Measurements from ENCODE around the gene GJD3. TPM values are rescaled to one million over a fixed set of nuclear protein-coding genes. Genes with fewer than 3 reads are reported as not detected.

The GJD3 gene
- total and polyA plus RNA-seq, 2 of the 4 experiments (the other 2 are of a cell fraction), result 0.10 TPM; not detected in 1

- Histone ChIP-seq H2BK5ac (ENCODE audit: low read depth, low read length, poor library complexity, severe bottlenecking) (no peak overlapping the region), H3K36me3 (ENCODE audit: control insufficient read depth, insufficient read depth, low read length) (peaks cover 63% of the 10 kb centered on the region), H3K9me3 (ENCODE audit: control insufficient read depth, insufficient read depth, low read length) (no peaks in the 10 kb centered on the region), H3K27ac (ENCODE audit: insufficient read depth, low read length) (no peak overlapping the region), H3K14ac (replicated peaks; ENCODE audit: low read depth, low read length) (no peak overlapping the region), H2BK15ac (ENCODE audit: low read depth, low read length) (no peak overlapping the region), H4K5ac (ENCODE audit: low read depth, low read length) (no peak overlapping the region), H3K4me3 (ENCODE audit: insufficient read depth, low read depth, low read length) (no peak overlapping the region), H3K9ac (ENCODE audit: low read depth, low read length) (no peak overlapping the region), H3K18ac (ENCODE audit: low read depth, low read length) (no peak overlapping the region), H4K8ac (ENCODE audit: low read depth in 2 of 2, low read length in 2 of 2) (no peak overlapping the region), H3K27me3 (ENCODE audit: control insufficient read depth, insufficient read depth, low read length) (no peaks in the 10 kb centered on the region), H4K91ac (ENCODE audit: insufficient read depth, low read depth, low read length) (no peak overlapping the region), H2AFZ (replicated peaks; ENCODE audit: low read length, poor library complexity) (no peak overlapping the region), H3K23ac (ENCODE audit: low read depth, low read length) (no peak overlapping the region), H3K4ac (ENCODE audit: low read depth, low read length) (no peak overlapping the region), H3K56ac (ENCODE audit: extremely low read depth, insufficient read depth, low read length) (no peak overlapping the region), H2AK5ac (ENCODE audit: low read depth, low read length) (no peak overlapping the region), H2BK20ac (ENCODE audit: low read depth, low read length) (no peak overlapping the region), H3K4me1 (ENCODE audit: control insufficient read depth, insufficient read depth, low read length) (peaks cover 32% of the 10 kb centered on the region), H3K4me2 (ENCODE audit: low read depth, low read length) (no peak overlapping the region), H3K79me1 (ENCODE audit: low read depth in 1 of 2, low read length in 2 of 2) (peaks cover 30 to 77% of the 10 kb centered on the region in 2 experiments), H3K9me1 (ENCODE audit: insufficient read depth, low read length) (peaks cover 7% of the 10 kb centered on the region), H2BK120ac (ENCODE audit: low read depth, low read length) (no peak overlapping the region), H2AK9ac (replicated peaks; ENCODE audit: low read depth, low read length, poor library complexity) (no peak overlapping the region), H4K20me1 (ENCODE audit: insufficient read depth, low read length) (peaks cover 59% of the 10 kb centered on the region)
- dilution Hi-C loops (cut with HindIII; ENCODE audit: low sequenced_read_pairs, unreplicated experiment) (no loop called here), intact Hi-C loops (cut with micrococcal nuclease) (no loop called here), in situ Hi-C loops (cut with MboI; ENCODE audit: low sequenced_read_pairs) (loop anchor here (5.0 to 25.0 kb wide), 4 partner anchors 49 to 1311 kb away; partner anchors contain the start of genes KRT27, KRT28 and WIPF2)
- POLR2A ChIA-PET (ENCODE audit: unreplicated experiment), result no interaction called here
- 79% methylated on average over 5 of the region's 27 CpGs; no CpG with 5 or more reads in 1 of the 2 experiments for WGBS, 2 experiments (ENCODE audit: extremely low coverage in 2 of 2, insufficient read length in 1 of 2)
- ATAC-seq (ENCODE audit: low read depth), result no peak
- TF ChIP-seq NFE2L2 (IDR thresholded peaks at IDR 0.05; ENCODE audit: low read depth, low read length) (no peak), POLR2A (IDR thresholded peaks at IDR 0.05; ENCODE audit: low read depth, low read length) (no peak), MAFK (IDR thresholded peaks at IDR 0.05; ENCODE audit: low read depth, low read length) (no peak), MAZ (IDR thresholded peaks at IDR 0.05; ENCODE audit: borderline replicate concordance, low read depth, low read length) (no peak), FOS (IDR thresholded peaks at IDR 0.05; ENCODE audit: low read depth, low read length) (no peak), SMC3 (IDR thresholded peaks at IDR 0.05; ENCODE audit: low read depth, low read length) (no peak), CHD1 (IDR thresholded peaks at IDR 0.05; ENCODE audit: low read depth, low read length) (no peak), MXI1 (IDR thresholded peaks at IDR 0.05; ENCODE audit: borderline replicate concordance, low read depth, low read length) (no peak), BHLHE40 (IDR thresholded peaks at IDR 0.05; ENCODE audit: low read depth, low read length) (no peak), USF2 (IDR thresholded peaks at IDR 0.05; ENCODE audit: low read depth, low read length) (no peak)
- TF ChIP-seq, protein P1, sequence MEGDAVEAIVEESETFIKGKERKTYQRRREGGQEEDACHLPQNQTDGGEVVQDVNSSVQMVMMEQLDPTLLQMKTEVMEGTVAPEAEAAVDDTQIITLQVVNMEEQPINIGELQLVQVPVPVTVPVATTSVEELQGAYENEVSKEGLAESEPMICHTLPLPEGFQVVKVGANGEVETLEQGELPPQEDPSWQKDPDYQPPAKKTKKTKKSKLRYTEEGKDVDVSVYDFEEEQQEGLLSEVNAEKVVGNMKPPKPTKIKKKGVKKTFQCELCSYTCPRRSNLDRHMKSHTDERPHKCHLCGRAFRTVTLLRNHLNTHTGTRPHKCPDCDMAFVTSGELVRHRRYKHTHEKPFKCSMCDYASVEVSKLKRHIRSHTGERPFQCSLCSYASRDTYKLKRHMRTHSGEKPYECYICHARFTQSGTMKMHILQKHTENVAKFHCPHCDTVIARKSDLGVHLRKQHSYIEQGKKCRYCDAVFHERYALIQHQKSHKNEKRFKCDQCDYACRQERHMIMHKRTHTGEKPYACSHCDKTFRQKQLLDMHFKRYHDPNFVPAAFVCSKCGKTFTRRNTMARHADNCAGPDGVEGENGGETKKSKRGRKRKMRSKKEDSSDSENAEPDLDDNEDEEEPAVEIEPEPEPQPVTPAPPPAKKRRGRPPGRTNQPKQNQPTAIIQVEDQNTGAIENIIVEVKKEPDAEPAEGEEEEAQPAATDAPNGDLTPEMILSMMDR (conservative IDR thresholded peaks at IDR 0.05; ENCODE audit: low read depth, low read length), result no peak
- TF ChIP-seq, protein P2, sequence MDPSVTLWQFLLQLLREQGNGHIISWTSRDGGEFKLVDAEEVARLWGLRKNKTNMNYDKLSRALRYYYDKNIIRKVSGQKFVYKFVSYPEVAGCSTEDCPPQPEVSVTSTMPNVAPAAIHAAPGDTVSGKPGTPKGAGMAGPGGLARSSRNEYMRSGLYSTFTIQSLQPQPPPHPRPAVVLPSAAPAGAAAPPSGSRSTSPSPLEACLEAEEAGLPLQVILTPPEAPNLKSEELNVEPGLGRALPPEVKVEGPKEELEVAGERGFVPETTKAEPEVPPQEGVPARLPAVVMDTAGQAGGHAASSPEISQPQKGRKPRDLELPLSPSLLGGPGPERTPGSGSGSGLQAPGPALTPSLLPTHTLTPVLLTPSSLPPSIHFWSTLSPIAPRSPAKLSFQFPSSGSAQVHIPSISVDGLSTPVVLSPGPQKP (IDR thresholded peaks at IDR 0.05; ENCODE audit: borderline replicate concordance, low read depth, low read length), result no peak
- no peak for DNase-seq
- CTCF ChIA-PET, result interaction anchor here (1.0 to 1.4 kb wide), 2 partner anchors 33 to 49 kb away, joined by 3 to 4 read pairs; no protein-coding TSS in a partner anchor
- BruUV-seq (replicated peaks), result no TSS peak
These were observed 12.9 kb downstream of the GJD3 start for GRCh38 chr17:40351359-40352236.
